HG02642 (cell line): ENCODE measurements around the gene PPP1R3G.

Experiments
- ATAC-seq: cut with Tn5 transposase; IDR thresholded peaks from one replicate; pipeline ENCODE4 v1.9.1; 2021; ENCODE audit warnings: mild to moderate bottlenecking; ENCODE audit not compliant: unreplicated experiment, poor library complexity

Gene PPP1R3G

GRCh38 chr6:5091210-5092069, 6.3 kb downstream of the PPP1R3G start:
- no peak for ATAC-seq

DNA sequence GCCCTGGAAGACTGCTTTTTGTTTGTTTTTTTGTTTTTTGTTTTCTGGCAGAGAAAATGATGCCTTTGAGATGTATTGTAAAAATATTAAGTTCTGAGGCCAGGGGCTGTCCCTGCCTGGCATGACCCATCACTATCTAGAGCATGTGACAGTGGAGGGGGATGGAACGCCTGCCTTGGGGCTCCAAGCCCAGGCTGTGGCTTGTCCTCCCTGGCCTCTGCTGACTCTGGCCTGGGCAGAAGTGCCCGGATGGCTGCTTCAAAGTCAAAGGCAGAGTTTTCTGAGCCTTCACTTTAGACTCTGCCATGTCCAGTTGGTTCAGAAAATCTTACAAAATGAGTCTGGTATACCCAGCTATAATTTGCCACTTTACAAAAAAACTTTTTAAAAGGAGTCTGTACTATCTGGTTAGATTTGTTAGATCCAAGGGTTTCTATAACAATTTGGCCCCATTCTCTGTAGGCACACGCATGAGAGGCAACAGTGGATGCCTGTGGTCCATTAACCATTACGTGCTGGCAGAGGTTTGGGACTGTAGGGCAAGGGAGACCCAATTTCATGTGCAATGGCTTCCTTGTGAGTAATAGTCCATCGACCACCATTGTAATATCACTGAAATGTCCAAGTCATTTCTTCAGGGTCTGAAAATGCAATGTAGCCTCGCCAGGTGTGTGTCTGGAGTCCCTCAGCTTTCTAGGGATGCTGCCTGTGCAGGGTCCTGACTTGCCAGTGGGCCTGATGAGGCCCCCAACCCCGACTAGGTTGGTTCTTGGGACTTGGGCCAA, 8.3 kb downstream of the PPP1R3G start:
- no peak for ATAC-seq

DNA sequence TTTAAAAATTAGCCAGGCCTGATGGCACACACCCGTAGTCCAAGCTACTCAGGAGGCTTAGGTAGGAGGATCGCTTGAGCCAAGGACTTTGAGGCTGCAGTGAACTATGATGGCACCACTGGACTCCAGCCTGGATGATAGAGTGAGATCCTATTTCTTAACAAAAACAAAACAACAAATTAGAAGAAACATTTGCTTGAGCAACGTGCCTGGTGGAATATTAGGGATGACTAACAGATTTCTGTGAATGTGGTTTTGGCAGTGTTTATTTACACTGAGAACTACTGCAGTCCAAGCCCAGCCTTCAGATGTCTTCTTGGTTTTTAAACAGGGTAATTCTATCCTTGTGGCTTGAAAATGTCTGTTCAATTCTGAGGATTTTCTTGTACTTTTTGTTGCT, 9.2 kb downstream of the PPP1R3G start:
- no peak for ATAC-seq

DNA sequence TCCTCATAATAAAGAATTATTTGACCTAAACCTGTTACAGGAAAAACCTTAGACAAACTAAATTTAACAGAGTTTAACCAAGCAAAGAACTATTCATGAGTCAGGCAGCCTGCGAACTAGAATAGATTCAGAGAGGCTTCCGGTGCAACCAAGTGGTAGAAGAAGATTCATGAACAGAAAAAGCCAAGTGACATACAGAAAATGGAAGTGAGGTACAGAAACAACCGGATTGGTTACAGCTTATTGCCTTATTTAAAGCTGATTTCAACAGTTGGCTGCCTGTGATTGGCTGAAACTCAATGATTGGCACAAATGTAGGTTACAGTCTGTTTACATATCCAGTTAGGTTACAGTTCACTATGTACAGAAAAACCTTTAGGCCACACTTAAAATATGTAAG, 10.1 kb downstream of the PPP1R3G start:
- ATAC-seq: peak; percentile 71

GRCh38 chr6:5096482-5096881, 11.3 kb downstream of the PPP1R3G start:
- ATAC-seq: no peak

DNA sequence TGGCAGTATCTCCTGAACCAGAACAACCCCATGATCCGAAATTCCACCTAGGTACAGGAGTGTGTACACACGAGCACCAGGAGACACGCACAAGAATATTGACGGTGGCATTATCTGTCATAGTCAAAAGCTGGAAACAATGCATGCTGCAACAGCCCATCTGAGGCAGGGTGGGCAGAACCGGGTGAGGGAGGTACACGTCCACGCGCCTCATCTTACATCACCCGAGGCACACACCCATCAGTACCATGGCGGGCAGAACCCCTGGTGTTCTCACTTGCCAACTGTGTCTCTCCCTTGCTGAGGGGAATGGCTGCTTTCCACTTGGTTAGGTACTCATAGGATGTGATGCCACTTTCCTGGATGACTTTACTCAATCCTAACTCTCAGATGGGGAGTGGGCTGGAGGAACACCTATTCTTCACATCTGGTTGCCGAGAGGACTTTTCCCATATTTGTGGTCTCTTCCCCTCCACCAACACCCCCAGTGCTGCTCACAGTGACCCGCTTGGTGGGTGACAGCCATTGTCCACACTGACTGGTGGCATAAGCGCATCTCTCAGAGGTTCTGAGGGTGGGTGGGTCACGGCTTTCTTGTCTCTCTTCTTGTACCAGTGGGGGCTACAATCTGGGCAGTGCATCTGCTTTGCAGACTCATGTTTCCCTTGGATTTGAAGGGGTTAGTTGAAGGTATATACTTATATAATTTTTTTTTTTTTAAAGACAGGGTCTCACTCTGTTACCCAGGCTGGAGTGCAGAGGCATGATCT, 13.5 kb downstream of the PPP1R3G start:
- ATAC-seq: no peak

GRCh38 chr6:5099537-5099936, 14.4 kb downstream of the PPP1R3G start:
- ATAC-seq: no peak

DNA sequence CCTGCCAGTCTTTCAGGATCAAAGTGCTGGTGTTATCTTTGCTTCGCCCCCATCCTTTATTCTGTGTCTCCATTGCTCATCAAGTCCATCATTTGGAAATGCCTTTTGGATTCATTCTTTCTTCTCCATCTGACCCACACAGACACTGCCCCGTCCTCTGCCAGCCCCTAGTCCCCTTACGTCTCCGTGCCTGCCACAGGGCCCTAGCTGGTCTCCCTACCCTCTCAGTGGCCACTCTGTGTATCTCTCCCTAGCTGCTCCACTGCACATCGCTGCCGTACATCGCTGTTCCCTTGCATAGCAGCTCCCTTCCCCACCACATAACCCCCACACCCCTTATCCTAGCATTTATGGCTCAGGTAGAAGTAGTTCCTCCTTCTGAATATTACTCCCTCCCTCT, 15.7 kb downstream of the PPP1R3G start:
- ATAC-seq: no peak

GRCh38 chr6:5102267-5102970, 17.3 kb downstream of the PPP1R3G start:
- no peak for ATAC-seq

DNA sequence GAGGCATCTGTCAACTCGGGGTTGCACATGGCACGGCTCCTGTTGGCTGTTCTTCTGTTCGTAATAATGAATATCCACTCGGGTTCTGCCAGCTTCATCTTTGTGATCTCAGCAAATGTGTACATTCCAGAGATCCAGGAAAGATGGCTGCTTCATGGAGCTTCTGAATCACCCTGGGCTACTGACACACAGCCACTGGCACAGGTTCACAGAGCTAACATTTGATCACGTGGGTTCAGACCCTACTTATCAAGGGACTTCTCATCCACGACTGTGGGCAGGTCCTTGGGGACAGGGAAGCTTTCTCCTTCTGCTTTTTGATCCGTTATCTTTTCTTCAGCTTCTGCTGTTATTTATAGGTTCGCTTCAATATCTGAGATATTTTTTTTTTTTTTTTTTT, 18.1 kb downstream of the PPP1R3G start:
- no peak for ATAC-seq

GRCh38 chr6:5104667-5105066, 19.5 kb downstream of the PPP1R3G start:
- ATAC-seq: no peak

DNA sequence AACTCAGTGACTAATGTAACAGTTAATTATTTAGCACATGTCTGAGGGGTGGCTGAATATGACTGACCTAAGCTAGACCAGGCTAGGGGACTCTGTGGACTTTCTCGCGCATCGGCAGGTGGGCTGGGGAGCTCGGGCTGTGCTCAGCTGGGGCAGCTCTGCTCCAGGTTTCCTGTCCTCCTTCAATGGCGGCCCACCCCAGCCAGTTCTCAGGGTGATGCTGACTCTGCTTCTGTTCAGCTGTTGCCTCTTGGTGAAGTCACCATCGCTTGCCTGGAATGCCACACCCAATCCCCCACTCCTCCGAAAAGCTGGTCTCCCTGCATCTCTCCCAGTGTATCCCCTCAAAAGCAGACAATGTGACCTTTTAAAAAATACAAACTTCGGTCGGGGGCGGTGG, 20.0 kb downstream of the PPP1R3G start:
- no peak for ATAC-seq

DNA sequence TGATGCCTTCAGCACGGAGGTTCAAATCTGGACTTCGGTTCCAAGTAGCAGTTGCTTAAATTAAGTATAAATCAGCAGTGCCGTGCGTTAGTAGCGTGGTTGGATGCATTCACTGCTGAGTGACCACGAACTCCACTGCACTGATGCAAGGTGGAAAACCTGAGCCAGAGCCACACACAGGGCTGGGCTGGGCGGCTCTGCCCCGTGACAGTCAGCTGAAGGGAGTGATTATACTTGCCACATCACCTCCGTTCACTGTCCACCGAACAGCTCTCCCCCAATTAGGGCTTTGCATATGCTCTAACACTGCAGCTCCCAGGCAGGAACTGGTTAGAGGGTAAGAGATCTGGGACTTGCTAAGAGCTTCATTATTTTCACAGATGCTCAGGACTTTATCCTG, 22.2 kb downstream of the PPP1R3G start:
- ATAC-seq: no peak

DNA sequence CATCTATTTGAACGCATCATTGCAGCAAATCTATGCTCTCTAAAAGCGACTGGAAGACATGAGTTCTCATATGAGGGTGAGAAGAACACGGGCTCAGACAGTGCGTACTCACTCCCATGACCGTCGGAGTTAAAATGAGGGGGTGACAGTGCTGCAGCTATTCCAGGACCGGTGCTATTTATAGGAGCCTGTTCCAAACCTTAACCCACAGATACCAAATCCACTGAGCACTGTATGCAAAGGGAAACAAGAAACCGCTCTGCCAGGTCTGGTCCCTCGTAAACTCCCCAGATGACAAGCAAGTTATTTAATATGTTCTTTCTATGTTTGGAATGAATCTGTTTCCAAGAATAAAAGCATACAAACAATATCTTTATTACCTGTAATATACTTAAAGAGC, 22.9 kb downstream of the PPP1R3G start:
- no peak for ATAC-seq

DNA sequence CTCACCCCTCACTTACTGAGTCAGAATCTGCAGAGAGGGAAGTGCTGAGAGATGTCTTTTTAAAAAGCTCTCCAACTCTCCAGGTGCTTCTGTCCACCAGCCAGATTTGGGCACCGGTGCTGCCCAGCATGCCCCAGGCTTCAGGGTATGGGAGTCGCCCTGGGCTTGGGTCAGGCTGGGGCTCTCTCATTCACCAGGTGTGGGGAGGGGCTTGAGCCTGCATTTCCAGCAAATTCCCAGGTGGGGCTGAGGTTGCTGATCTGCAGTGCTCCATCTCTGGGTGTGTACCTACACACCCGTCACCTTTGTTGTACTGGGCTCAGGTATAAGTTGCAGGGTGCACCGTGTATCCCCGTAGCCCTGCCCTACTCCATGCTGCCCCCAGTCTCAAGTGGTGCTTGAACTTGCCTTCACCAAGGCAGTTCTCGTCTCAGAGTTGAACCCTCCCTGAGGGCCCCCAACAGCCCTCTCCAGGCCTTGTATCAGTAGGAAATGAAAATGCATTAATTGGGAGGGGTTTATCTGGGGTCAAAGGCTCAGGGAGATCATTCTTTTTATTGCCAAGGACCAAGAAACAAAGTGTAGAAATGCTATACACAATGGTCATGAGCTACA, 23.5 kb downstream of the PPP1R3G start:
- no peak for ATAC-seq

GRCh38 chr6:5109436-5109835, 24.3 kb downstream of the PPP1R3G start:
- ATAC-seq: no peak

GRCh38 chr6:5110246-5110645, 25.1 kb downstream of the PPP1R3G start:
- no peak for ATAC-seq

GRCh38 chr6:5111626-5112025, 26.5 kb downstream of the PPP1R3G start:
- ATAC-seq: no peak

GRCh38 chr6:5112066-5112799, 27.1 kb downstream of the PPP1R3G start:
- ATAC-seq: no peak
